Measurements from ENCODE around the gene PCSK5.
A peak's percentile ranks its signal among the peaks of the same experiment; 100 is the strongest.
"Not testable (repeated sequence)": the region's sequence is repeated elsewhere in the genome, so short reads cannot be mapped to it uniquely, and the experiment has no call there.

Gene PCSK5

GRCh38 chr9:75963321-75963720 lies 72.8 kb downstream of the PCSK5 start:
- not testable (repeated sequence) for DNase-seq (ENCODE audit: low read depth in 2 of 2)

GRCh38 chr9:75964427-75964826 lies 74.0 kb downstream of the PCSK5 start:
- no peak for DNase-seq (ENCODE audit: low read depth in 2 of 2)

GRCh38 chr9:75965231-75965630 lies 74.8 kb downstream of the PCSK5 start:
- DNase-seq (ENCODE audit: low read depth in 2 of 2), result no peak

- DNase-seq (ENCODE audit: low read depth in 2 of 2), result no peak
Measured at GRCh38 chr9:75967556-75967955, 77.1 kb downstream of the PCSK5 start.

GRCh38 chr9:75974016-75974766 lies 83.7 kb downstream of the PCSK5 start:
- DNase-seq (ENCODE audit: low read depth in 2 of 2), result no peak

- no peak for DNase-seq (ENCODE audit: low read depth in 2 of 2)
Measured at GRCh38 chr9:75975071-75975470, 84.6 kb downstream of the PCSK5 start.

GRCh38 chr9:75976549-75976948 lies 86.1 kb downstream of the PCSK5 start:
- no peak for DNase-seq (ENCODE audit: low read depth in 2 of 2)

- DNase-seq (ENCODE audit: low read depth in 2 of 2), result no peak
Measured at GRCh38 chr9:75979362-75979761, 88.9 kb downstream of the PCSK5 start.

GRCh38 chr9:75983319-75984045 lies 93.0 kb downstream of the PCSK5 start:
- no peak for DNase-seq (ENCODE audit: low read depth in 2 of 2)

GRCh38 chr9:75985515-75985914 lies 95.0 kb downstream of the PCSK5 start:
- no peak for DNase-seq (ENCODE audit: low read depth in 2 of 2)

GRCh38 chr9:75988663-75989062 lies 98.2 kb downstream of the PCSK5 start:
- no peak for DNase-seq (ENCODE audit: low read depth in 2 of 2)

GRCh38 chr9:75990156-75990555 lies 99.7 kb downstream of the PCSK5 start:
- DNase-seq (ENCODE audit: low read depth in 2 of 2), result no peak

- DNase-seq (ENCODE audit: low read depth in 2 of 2), result no peak
Measured at GRCh38 chr9:75990576-75991304, 100.3 kb downstream of the PCSK5 start.

GRCh38 chr9:75992482-75993206 lies 102.2 kb downstream of the PCSK5 start:
- no peak for DNase-seq (ENCODE audit: low read depth in 2 of 2)

GRCh38 chr9:75993434-75993833 lies 103.0 kb downstream of the PCSK5 start:
- DNase-seq (ENCODE audit: low read depth in 2 of 2), result peak; percentile 39 to 41

- DNase-seq (ENCODE audit: low read depth in 2 of 2), result no peak
Measured at GRCh38 chr9:75995066-75995465, 104.6 kb downstream of the PCSK5 start.

- no peak for DNase-seq (ENCODE audit: low read depth in 2 of 2)
Measured at GRCh38 chr9:75996726-75997125, 106.3 kb downstream of the PCSK5 start.

GRCh38 chr9:75997206-75997605 lies 106.7 kb downstream of the PCSK5 start:
- DNase-seq (ENCODE audit: low read depth in 2 of 2), result peak; percentile 24 to 48

GRCh38 chr9:75998096-75998780 lies 107.8 kb downstream of the PCSK5 start:
- no peak for DNase-seq (ENCODE audit: low read depth in 2 of 2)

GRCh38 chr9:76001459-76001858 lies 111.0 kb downstream of the PCSK5 start:
- no peak for DNase-seq (ENCODE audit: low read depth in 2 of 2)

- no peak for DNase-seq (ENCODE audit: low read depth in 2 of 2)
Measured at GRCh38 chr9:76003041-76003440, 112.6 kb downstream of the PCSK5 start.
